Keratinocyte (primary cell): ENCODE data around the gene TRIM14. TPM values are rescaled to one million over a fixed set of nuclear protein-coding genes. Genes with fewer than 3 reads are reported as not detected.

Experiments
- DNase-seq: peaks from one replicate; pipeline ENCODE4 v3.0.0-alpha.2; 2011; ENCODE audit warnings: low read depth, missing footprints, low spot score
- FAIRE-seq: peaks from 2 replicates; lab custom pipeline; 2011; peaks lifted over from hg19 to GRCh38; lab: Jason Lieb, UNC
- H2AFZ ChIP-seq: 2 replicates; pipeline ENCODE4 v1.6.0; 2012; ENCODE audit warnings: low read length, control low read depth, inconsistent platforms; ENCODE audit not compliant: control insufficient read depth
- H3K27ac ChIP-seq: 2 replicates; pipeline ENCODE4 v1.5.1; 2011; ENCODE audit warnings: low read length; ENCODE audit not compliant: control insufficient read depth, insufficient read depth
- H3K27me3 ChIP-seq: 3 replicates; pipeline ENCODE4 v1.6.0; 2011; ENCODE audit warnings: low read length; ENCODE audit not compliant: control insufficient read depth, insufficient read depth; ENCODE audit errors: extremely low read depth
- H3K36me3 ChIP-seq, 2 experiments: 2 replicates in 1 of 2; 3 replicates in 1 of 2; pipeline ENCODE4 v1.5.1; 2011; ENCODE audit warnings: low read length in 2 of 2, mild to moderate bottlenecking in 1 of 2; ENCODE audit not compliant: control insufficient read depth in 2 of 2, insufficient read depth in 2 of 2; ENCODE audit errors: extremely low read depth in 1 of 2
- H3K4me1 ChIP-seq: 3 replicates; pipeline ENCODE4 v1.5.1; 2011; ENCODE audit warnings: low read length; ENCODE audit not compliant: control insufficient read depth, insufficient read depth; ENCODE audit errors: extremely low read depth
- H3K4me2 ChIP-seq: 3 replicates; pipeline ENCODE4 v1.6.0; 2011; ENCODE audit warnings: low read depth, low read length; ENCODE audit not compliant: control insufficient read depth, insufficient read depth; ENCODE audit errors: extremely low read depth
- H3K4me3 ChIP-seq, 3 experiments: fragments of 200-600 bp in 1 of 3; sonication (generic) in 1 of 3; 2 replicates in 2 of 3; 3 replicates in 1 of 3; pipeline ENCODE4 v1.5.1; 2011 to 2016; ENCODE audit warnings: low read length in 3 of 3, mild to moderate bottlenecking in 3 of 3, control low read depth in 2 of 3, inconsistent platforms in 1 of 3, low read depth in 1 of 3, mixed read lengths in 1 of 3, mixed run types in 1 of 3, moderate library complexity in 1 of 3; ENCODE audit not compliant: control insufficient read depth in 2 of 3, insufficient read depth in 2 of 3; ENCODE audit errors: extremely low read depth in 1 of 3
- H3K79me2 ChIP-seq: 2 replicates; pipeline ENCODE4 v1.6.0; 2012; ENCODE audit warnings: low read length; ENCODE audit not compliant: control insufficient read depth, insufficient read depth
- H3K9ac ChIP-seq: 3 replicates; pipeline ENCODE4 v1.6.0; 2011; ENCODE audit warnings: low read length; ENCODE audit not compliant: control insufficient read depth, insufficient read depth; ENCODE audit errors: extremely low read depth
- H3K9me1 ChIP-seq: 3 replicates; pipeline ENCODE4 v1.6.0; 2011; ENCODE audit warnings: low read length; ENCODE audit not compliant: control insufficient read depth, insufficient read depth; ENCODE audit errors: extremely low read depth
- H3K9me3 ChIP-seq: 2 replicates; pipeline ENCODE4 v1.5.1; 2012; ENCODE audit warnings: low read depth, low read length; ENCODE audit not compliant: control insufficient read depth
- H4K20me1 ChIP-seq: 3 replicates; pipeline ENCODE4 v1.6.0; 2011; ENCODE audit warnings: low read length; ENCODE audit not compliant: control insufficient read depth, insufficient read depth; ENCODE audit errors: extremely low read depth
- CTCF ChIP-seq, 3 experiments: IDR thresholded peaks in 1 of 3; conservative IDR thresholded peaks in 1 of 3; optimal IDR thresholded peaks in 1 of 3; 2 replicates in 2 of 3; 3 replicates in 1 of 3; pipeline versions ENCODE3 to v1.5.1; 2011; ENCODE audit warnings: low read length in 3 of 3, mild to moderate bottlenecking in 3 of 3, moderate library complexity in 2 of 3, control low read depth in 1 of 3, inconsistent platforms in 1 of 3; ENCODE audit not compliant: insufficient read depth in 2 of 3; ENCODE audit errors: extremely low read depth in 1 of 3
- EZH2 ChIP-seq: IDR thresholded peaks from one replicate; pipeline ENCODE4 v1.6.1; 2012; ENCODE audit warnings: inconsistent platforms, mild to moderate bottlenecking, low read length, moderate library complexity
- dilution Hi-C: fragments of 300-500 bp; cut with MboI; formaldehyde crosslinking; loops from one replicate; pipeline ENCODE4 v1.7.0; 2020; ENCODE audit warnings: low sequenced_read_pairs; ENCODE audit not compliant: extremely low pct_ligation_motif_present
- polyA plus RNA-seq, 5 experiments: library from polyadenylated mRNA; depleted of rRNA in 3 of 5; stranded (reverse) in 3 of 5; stranded (forward) in 1 of 5; unstranded in 1 of 5; fragments of >200 nt; gene quantifications; 1 replicate in 1 of 5; 2 replicates in 3 of 5; 3 replicates in 1 of 5; pipeline versions ENCODE4 v1.2.1 to v1.2.3, GENCODE V29; 2011 to 2012; ENCODE audit warnings: missing spikeins in 2 of 5, low read depth in 1 of 5, low replicate concordance in 1 of 5

Gene TRIM14
- polyA plus RNA-seq, 1 donor (not counting 4 experiments of a cell fraction or from before 2014, with no cell fraction given), result 22.1 TPM

- Histone ChIP-seq H3K79me2 (peaks cover 54% of the 10 kb centered on the region), H3K4me1 (peaks cover 25% of the 10 kb centered on the region), H3K9me3 (no peaks in the 10 kb centered on the region), H3K4me2 (no peak overlapping the region), H2AFZ (no peak overlapping the region), H3K27me3 (no peaks in the 10 kb centered on the region), H4K20me1 (peaks cover 3% of the 10 kb centered on the region), H3K4me3 (no peak overlapping the region), H3K9ac (no peak overlapping the region), H3K9me1 (peaks cover 11% of the 10 kb centered on the region), H3K36me3 (peaks cover 6 to 12% of the 10 kb centered on the region in 2 experiments), H3K27ac (no peak overlapping the region)
- DNase-seq (no peak), FAIRE-seq (no peak)
- TF ChIP-seq CTCF (optimal IDR thresholded peaks at IDR 0.05 in 1 of 3, IDR thresholded peaks at IDR 0.05 in 1 of 3, conservative IDR thresholded peaks at IDR 0.05 in 1 of 3; ENCODE audit: extremely low read depth in 1 of 3, insufficient read depth in 2 of 3, low read length in 3 of 3) (no peak), EZH2 (no peak)
- dilution Hi-C loops, result no loop called here
Observed at GRCh38 chr9:98159301-98159700, 40.3 kb upstream of the TRIM14 start.

- DNase-seq, result no peak
- Histone ChIP-seq H3K27me3 (no peaks in the 10 kb centered on the region), H3K4me1 (peaks cover 14% of the 10 kb centered on the region), H3K79me2 (peaks cover 45% of the 10 kb centered on the region), H3K4me2 (no peak overlapping the region), H3K9me3 (no peaks in the 10 kb centered on the region), H3K4me3 (no peak overlapping the region), H2AFZ (no peak overlapping the region), H3K9me1 (peaks cover 7% of the 10 kb centered on the region), H3K9ac (no peak overlapping the region), H3K36me3 (peaks cover 6 to 12% of the 10 kb centered on the region in 2 experiments), H3K27ac (no peak overlapping the region), H4K20me1 (peaks cover 3% of the 10 kb centered on the region)
- no peak for FAIRE-seq
- TF ChIP-seq CTCF (optimal IDR thresholded peaks at IDR 0.05 in 1 of 3, IDR thresholded peaks at IDR 0.05 in 1 of 3, conservative IDR thresholded peaks at IDR 0.05 in 1 of 3; ENCODE audit: extremely low read depth in 1 of 3, insufficient read depth in 2 of 3, low read length in 3 of 3), result no peak
- no peak for TF ChIP-seq EZH2
- dilution Hi-C loops, result no loop called here
Observed at GRCh38 chr9:98158071-98158831, 39.2 kb upstream of the TRIM14 start.
